Measurements from ENCODE around the gene CDC6.

GRCh38 chr17:40326014-40326831 lies 38.5 kb downstream of the CDC6 start:
- TF ChIP-seq CTCF (IDR thresholded peaks at IDR 0.05) (no peak), POLR2A (IDR thresholded peaks at IDR 0.05) (no peak)
